DOHH2 (cell line): ENCODE data around the gene HMCN2.

Experiments
- EZH2phosphoT487 ChIP-seq: fragments of 200-600 bp; sonication (generic); IDR thresholded peaks from 2 replicates; pipeline ENCODE4 v1.6.1; 2017; ENCODE audit warnings: borderline replicate concordance, mild to moderate bottlenecking, antibody characterized with exemption, low read length, moderate library complexity, mixed read lengths
- TF ChIP-seq, protein P1 (sequence below): fragments of 200-600 bp; sonication (generic); IDR thresholded peaks from one replicate; pipeline ENCODE4 v1.5.1; 2014; ENCODE audit warnings: antibody characterized with exemption, mild to moderate bottlenecking, low read depth, low read length; ENCODE audit not compliant: poor library complexity, severe bottlenecking

DNA sequence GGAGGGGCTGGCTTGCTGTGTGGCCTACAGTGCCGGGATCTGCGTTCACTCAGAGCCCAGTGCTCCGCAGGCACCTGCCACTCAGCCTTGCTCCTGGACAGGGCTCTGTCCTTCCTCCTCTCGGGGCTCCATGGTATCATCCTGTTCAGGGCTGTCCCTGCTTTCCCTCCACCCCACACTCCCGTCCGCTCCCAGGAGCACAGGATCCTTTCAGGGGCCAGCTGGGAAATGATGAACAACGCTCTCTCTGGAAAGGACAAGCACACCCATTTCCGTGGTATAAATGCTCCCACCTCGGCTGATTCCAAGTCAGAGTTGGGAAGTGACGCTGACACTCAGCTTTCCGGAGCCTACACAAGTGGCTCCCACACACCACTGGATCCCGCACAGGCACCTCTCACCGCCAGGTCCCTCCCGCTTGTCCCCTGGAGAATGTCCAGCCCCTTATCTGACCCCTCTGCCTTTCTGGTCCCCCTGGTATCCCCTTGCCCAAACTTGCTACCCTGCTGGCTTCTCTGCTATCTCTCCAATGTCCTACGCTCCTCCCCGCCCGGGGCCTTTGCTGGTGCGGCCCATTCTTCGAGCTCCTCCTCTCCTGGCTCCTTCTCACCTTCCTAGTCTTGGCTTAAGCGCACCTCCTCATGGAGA is 21.3 kb downstream of the HMCN2 start:
- TF ChIP-seq, protein P1, sequence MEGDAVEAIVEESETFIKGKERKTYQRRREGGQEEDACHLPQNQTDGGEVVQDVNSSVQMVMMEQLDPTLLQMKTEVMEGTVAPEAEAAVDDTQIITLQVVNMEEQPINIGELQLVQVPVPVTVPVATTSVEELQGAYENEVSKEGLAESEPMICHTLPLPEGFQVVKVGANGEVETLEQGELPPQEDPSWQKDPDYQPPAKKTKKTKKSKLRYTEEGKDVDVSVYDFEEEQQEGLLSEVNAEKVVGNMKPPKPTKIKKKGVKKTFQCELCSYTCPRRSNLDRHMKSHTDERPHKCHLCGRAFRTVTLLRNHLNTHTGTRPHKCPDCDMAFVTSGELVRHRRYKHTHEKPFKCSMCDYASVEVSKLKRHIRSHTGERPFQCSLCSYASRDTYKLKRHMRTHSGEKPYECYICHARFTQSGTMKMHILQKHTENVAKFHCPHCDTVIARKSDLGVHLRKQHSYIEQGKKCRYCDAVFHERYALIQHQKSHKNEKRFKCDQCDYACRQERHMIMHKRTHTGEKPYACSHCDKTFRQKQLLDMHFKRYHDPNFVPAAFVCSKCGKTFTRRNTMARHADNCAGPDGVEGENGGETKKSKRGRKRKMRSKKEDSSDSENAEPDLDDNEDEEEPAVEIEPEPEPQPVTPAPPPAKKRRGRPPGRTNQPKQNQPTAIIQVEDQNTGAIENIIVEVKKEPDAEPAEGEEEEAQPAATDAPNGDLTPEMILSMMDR: no peak
- TF ChIP-seq EZH2phosphoT487: no peak
